DND-41 (cell line): Measurements from ENCODE around the gene ARSI.

Experiments
- CTCF ChIP-seq: IDR thresholded peaks from 2 replicates; pipeline ENCODE4 v1.5.1; 2012; ENCODE audit warnings: borderline replicate concordance, low read length, moderate library complexity, mild to moderate bottlenecking; ENCODE audit not compliant: poor library complexity, severe bottlenecking; ENCODE audit errors: extremely low read depth
- EZH2 ChIP-seq: IDR thresholded peaks from 3 replicates; pipeline ENCODE4 v1.6.1; 2012; ENCODE audit warnings: borderline replicate concordance, low read depth, mild to moderate bottlenecking, moderate library complexity, low read length, inconsistent platforms; ENCODE audit not compliant: severe bottlenecking

- no peak for TF ChIP-seq CTCF
- TF ChIP-seq EZH2: no peak
Observed at GRCh38 chr5:150294551-150295071, 8.1 kb downstream of the ARSI start.
